GM12878 (cell line): ENCODE results near the gene HOTAIR. TPM values are rescaled to one million over a fixed set of nuclear protein-coding genes. Genes with fewer than 3 reads are reported as not detected.

Experiments used
- ATAC-seq: fragments of 200-7000 bp; cut with Tn5 transposase; 3 replicates; pipeline ENCODE4 v1.9.1; 2020; ENCODE audit warnings: mild to moderate bottlenecking, moderate library complexity
- BruUV-seq: library from RNA; stranded (reverse); fragments of 400-500 nt; replicated peaks from 2 replicates; lab custom pipeline; 2021; lab: Mats Ljungman, UMichigan
- CTCF ChIA-PET: fragments of 300-600 bp; sonication (Branson Sonifier 250); formaldehyde crosslinking; extraction: SDS; loops from one replicate; lab custom pipeline; 2021; ENCODE audit warnings: inconsistent platforms; lab: Yijun Ruan, JAX
- POLR2A ChIA-PET: fragments of 350-600 bp; formaldehyde crosslinking; extraction: SDS; loops from one replicate; lab custom pipeline; 2021; ENCODE audit warnings: inconsistent platforms; lab: Charles Lee
- RAD21 ChIA-PET: fragments of 300-600 bp; sonication (Branson Sonifier 250); formaldehyde crosslinking; loops from one replicate; lab custom pipeline; 2023; ENCODE audit warnings: antibody characterized with exemption; ENCODE audit not compliant: unreplicated experiment; lab: Charles Lee
- SMC1A ChIA-PET: fragments of 300-600 bp; sonication (Branson Sonifier 250); formaldehyde crosslinking; loops from one replicate; lab custom pipeline; 2023; ENCODE audit not compliant: unreplicated experiment, uncharacterized antibody; lab: Charles Lee
- DNase-seq: peaks from one replicate; pipeline ENCODE4 v3.0.0-alpha.2; 2011; ENCODE audit warnings: low read depth, low spot score
- FAIRE-seq: peaks from 3 replicates; lab custom pipeline; 2011; peaks lifted over from hg19 to GRCh38; lab: Jason Lieb, UNC
- H2AFZ ChIP-seq: 2 replicates; pipeline ENCODE4 v1.6.0; 2011; ENCODE audit warnings: low read depth, low read length, control low read depth; ENCODE audit not compliant: control insufficient read depth
- H3K27ac ChIP-seq: 2 replicates; pipeline ENCODE4 v1.5.1; 2011; ENCODE audit warnings: control low read depth; ENCODE audit not compliant: control insufficient read depth, insufficient read depth
- H3K27me3 ChIP-seq, 2 experiments: replicated peaks in 1 of 2; 2 replicates each; pipeline versions ENCODE4 v1.6.0 to v1.6.1; 2011; ENCODE audit warnings: low read length in 1 of 2; ENCODE audit not compliant: control insufficient read depth in 2 of 2, insufficient read depth in 2 of 2
- H3K36me3 ChIP-seq, 2 experiments: 2 replicates each; pipeline ENCODE4 v1.5.1; 2011; ENCODE audit warnings: low read length in 1 of 2; ENCODE audit not compliant: control insufficient read depth in 2 of 2, insufficient read depth in 2 of 2
- H3K4me1 ChIP-seq: 2 replicates; pipeline ENCODE4 v1.6.1; 2011; ENCODE audit warnings: mild to moderate bottlenecking, low read length, moderate library complexity, mixed read lengths; ENCODE audit not compliant: control insufficient read depth, insufficient read depth
- H3K4me2 ChIP-seq: 2 replicates; pipeline ENCODE4 v1.6.0; 2011; ENCODE audit warnings: control low read depth; ENCODE audit not compliant: control insufficient read depth, insufficient read depth
- H3K4me3 ChIP-seq: fragments of 200-600 bp; sonication (generic); 2 replicates; pipeline ENCODE4 v1.5.1; 2016
- H3K79me2 ChIP-seq: 2 replicates; pipeline ENCODE4 v1.6.0; 2011; ENCODE audit warnings: low read length; ENCODE audit not compliant: control insufficient read depth, insufficient read depth
- H3K9ac ChIP-seq: 2 replicates; pipeline ENCODE4 v1.8.0; 2011; ENCODE audit warnings: low read length, control low read depth, mixed read lengths; ENCODE audit not compliant: control insufficient read depth, insufficient read depth
- H3K9me3 ChIP-seq: replicated peaks from 3 replicates; pipeline ENCODE4 v1.5.1; 2011; ENCODE audit warnings: mild to moderate bottlenecking, low read length; ENCODE audit not compliant: control insufficient read depth, insufficient read depth
- H4K20me1 ChIP-seq: 2 replicates; pipeline ENCODE4 v1.6.0; 2011; ENCODE audit not compliant: control insufficient read depth, insufficient read depth
- BMI1 ChIP-seq: fragments of 450-650 bp; IDR thresholded peaks from 2 replicates; pipeline ENCODE4 v1.6.1; 2016; ENCODE audit warnings: mild to moderate bottlenecking, moderate library complexity, borderline replicate concordance
- CBFB ChIP-seq: IDR thresholded peaks from 2 replicates; pipeline ENCODE4 v1.6.1; 2016; ENCODE audit warnings: antibody characterized with exemption, low read depth
- FOS ChIP-seq: IDR thresholded peaks from 3 replicates; pipeline ENCODE4 v1.6.1; 2011; ENCODE audit warnings: borderline replicate concordance; ENCODE audit not compliant: insufficient read length; ENCODE audit errors: extremely low read depth
- IRF4 ChIP-seq: IDR thresholded peaks from 2 replicates; pipeline ENCODE4 v1.6.1; 2011; ENCODE audit warnings: low read depth, low read length
- MYC ChIP-seq: IDR thresholded peaks from 2 replicates; pipeline ENCODE4 v1.6.1; 2011; ENCODE audit warnings: mild to moderate bottlenecking, low read length, moderate library complexity, inconsistent platforms; ENCODE audit not compliant: insufficient read depth, insufficient replicate concordance, insufficient read length, severe bottlenecking
- NFIC ChIP-seq: IDR thresholded peaks from 2 replicates; pipeline ENCODE4 v1.6.1; 2012; ENCODE audit warnings: low read depth, mild to moderate bottlenecking, inconsistent platforms, low read length, moderate library complexity
- NFYB ChIP-seq: IDR thresholded peaks from 2 replicates; pipeline ENCODE4 v1.6.1; 2011; ENCODE audit warnings: low read depth, mild to moderate bottlenecking, low read length, improper control_type of control experiment, moderate library complexity; ENCODE audit not compliant: insufficient read depth
- NR2F1 ChIP-seq: fragments of 450-650 bp; conservative IDR thresholded peaks from 2 replicates; pipeline ENCODE4 v1.6.1; 2017; ENCODE audit warnings: mild to moderate bottlenecking
- PBX3 ChIP-seq: IDR thresholded peaks from 2 replicates; pipeline ENCODE4 v1.6.1; 2011; ENCODE audit warnings: mild to moderate bottlenecking, low read depth, low read length, moderate library complexity; ENCODE audit not compliant: insufficient replicate concordance
- SP1 ChIP-seq: IDR thresholded peaks from one replicate; pipeline ENCODE4 v1.6.1; 2011; ENCODE audit warnings: low read depth, low read length
- SPI1 ChIP-seq: IDR thresholded peaks from 2 replicates; pipeline ENCODE4 v1.6.1; 2011; ENCODE audit warnings: low read depth, mild to moderate bottlenecking, low read length, moderate library complexity, borderline replicate concordance; ENCODE audit not compliant: insufficient read depth
- SREBF1 ChIP-seq: IDR thresholded peaks from 2 replicates; pipeline ENCODE4 v1.6.1; 2012; ENCODE audit warnings: mild to moderate bottlenecking, low read length
- SRF ChIP-seq, 2 experiments: IDR thresholded peaks; 2 replicates each; pipeline ENCODE4 v1.6.1; 2011; ENCODE audit warnings: low read depth in 2 of 2, low read length in 2 of 2, mild to moderate bottlenecking in 1 of 2, moderate library complexity in 1 of 2
- YBX1 ChIP-seq: fragments of 450-650 bp; IDR thresholded peaks from 2 replicates; pipeline ENCODE4 v1.6.1; 2016; ENCODE audit warnings: antibody characterized with exemption
- ZNF274 ChIP-seq: IDR thresholded peaks from one replicate; pipeline ENCODE4 v1.8.0; 2011; ENCODE audit not compliant: insufficient read length, insufficient read depth
- ZZZ3 ChIP-seq: IDR thresholded peaks from 2 replicates; pipeline ENCODE4 v1.6.1; 2011; ENCODE audit warnings: low read depth; ENCODE audit not compliant: control insufficient read depth, insufficient read length
- WGBS: methylation state at CpG from one replicate; pipeline ENCODE4 v1.1.6; 2016; ENCODE audit warnings: low lambda C conversion rate; ENCODE audit not compliant: insufficient replicate concordance, insufficient coverage; ENCODE audit errors: missing lambda C conversion rate; 5-methylcytosine and 5-hydroxymethylcytosine counted together
- in situ Hi-C: fragments of 300-500 bp; cut with MboI; formaldehyde crosslinking; loops from 9 replicates; pipeline ENCODE4 v1.14.3; 2018; ENCODE audit warnings: mixed read lengths
- intact Hi-C: fragments of 100-400 bp; cut with micrococcal nuclease; formaldehyde crosslinking; loops from one replicate; pipeline ENCODE4 v1.14.2; 2022; ENCODE audit not compliant: unreplicated experiment
- polyA plus RNA-seq, 11 experiments: library from polyadenylated mRNA; depleted of rRNA in 4 of 11; unstranded in 6 of 11; stranded (reverse) in 5 of 11; fragments of >200 nt; fragmentation: Nextera tagmentation in 4 of 11; fragmentation: Illumina TruSeq in 1 of 11; extraction: Ambion mirVana in 4 of 11; extraction: Trizol in 1 of 11; gene quantifications; 1 replicate in 1 of 11; 2 replicates in 10 of 11; pipeline versions ENCODE4 v1.2.1 to v1.2.3, GENCODE V29; 2011 to 2016; ENCODE audit warnings: inconsistent platforms in 2 of 11, missing spikeins in 2 of 11, low read depth in 1 of 11
- total RNA-seq, 4 experiments: library from RNA; depleted of rRNA in 3 of 4; stranded (reverse); fragments of >200 nt in 3 of 4; fragmentation: Illumina TruSeq in 1 of 4; extraction: Trizol in 1 of 4; gene quantifications; 2 replicates each; pipeline versions ENCODE4 v1.2.1 to v1.2.3, GENCODE V29; 2013 to 2021
- TF ChIP-seq, protein P1 (sequence below): fragments of 450-650 bp; IDR thresholded peaks from 2 replicates; pipeline ENCODE4 v1.6.1; 2017; ENCODE audit warnings: mild to moderate bottlenecking, low read depth, inconsistent platforms; ENCODE audit not compliant: poor library complexity, severe bottlenecking

HOTAIR gene
- total and polyA plus RNA-seq, 10 of the 15 experiments (the other 5 are each of a cell fraction or from before 2014, with no cell fraction given), result not detected

DNA sequence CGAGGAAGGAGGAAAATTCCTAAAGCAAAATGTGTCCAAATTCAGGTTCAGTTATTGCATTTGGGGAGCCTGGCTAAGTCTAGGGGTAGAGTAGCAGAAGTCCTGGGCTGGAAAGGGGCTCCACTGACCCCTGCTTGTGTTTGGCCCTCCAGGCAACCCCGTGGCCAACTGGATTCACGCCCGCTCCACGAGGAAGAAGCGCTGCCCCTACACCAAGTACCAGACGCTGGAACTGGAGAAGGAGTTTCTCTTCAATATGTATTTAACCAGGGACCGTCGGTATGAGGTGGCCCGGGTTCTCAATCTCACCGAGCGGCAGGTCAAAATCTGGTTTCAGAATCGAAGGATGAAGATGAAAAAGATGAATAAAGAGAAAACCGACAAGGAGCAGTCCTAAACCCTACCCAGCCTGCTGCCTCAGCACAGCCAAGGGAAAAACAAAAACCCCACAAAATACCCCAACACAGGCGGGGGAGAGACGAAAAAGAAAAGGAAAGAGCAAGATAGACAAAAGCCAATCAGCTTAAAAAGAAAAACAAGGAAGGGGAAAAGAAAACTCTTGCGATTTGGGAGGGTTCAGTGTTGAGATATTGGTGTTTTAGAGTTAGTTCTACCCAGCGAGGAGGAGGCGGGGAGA, 27.6 kb upstream of the HOTAIR start (continued):
- TF ChIP-seq SREBF1, result no peak

DNA sequence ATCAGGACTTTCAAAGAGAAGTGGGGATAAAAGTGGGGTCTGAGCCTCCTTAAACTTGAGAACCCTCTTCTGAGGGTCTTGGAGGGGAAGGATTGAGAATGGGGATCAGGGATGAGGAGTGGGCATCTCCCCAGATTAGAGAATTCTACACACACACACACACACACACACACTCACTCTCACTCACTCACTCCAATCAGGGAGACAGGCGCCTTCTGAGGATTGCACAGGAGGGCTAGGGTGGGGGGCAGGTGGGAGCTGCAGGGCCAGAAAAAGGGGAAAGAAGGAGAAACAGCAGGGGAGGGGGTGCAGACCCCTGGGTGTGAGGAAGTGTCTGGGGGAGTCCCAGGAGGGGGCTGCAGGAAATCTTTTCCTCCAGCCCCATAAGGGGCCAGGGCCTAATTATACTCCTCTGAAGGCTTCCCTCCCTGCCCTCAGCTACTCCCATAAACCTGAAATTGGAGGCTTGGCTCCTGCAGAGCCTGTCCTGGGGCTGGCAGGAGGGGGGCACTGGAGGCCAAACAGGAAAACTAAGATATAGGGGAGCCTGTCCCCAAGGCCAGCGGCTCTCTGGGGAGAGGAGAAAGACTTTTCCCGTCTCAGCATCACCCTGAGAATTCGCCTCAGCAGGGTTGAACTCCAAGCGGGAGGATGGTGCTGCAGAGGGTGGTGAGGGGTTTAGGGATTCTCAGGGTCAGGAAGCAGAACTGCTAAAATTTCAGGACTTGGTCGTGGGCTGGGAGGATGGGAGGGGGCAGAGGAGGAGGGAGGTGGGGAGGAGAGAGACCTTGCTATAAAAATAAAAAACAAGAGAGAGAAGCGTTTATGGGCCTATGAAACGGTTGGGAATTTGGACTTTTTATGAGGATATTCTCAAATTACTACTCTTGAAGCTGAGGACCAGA, 26.8 kb upstream of the HOTAIR start:
- POLR2A ChIA-PET, result interaction anchor here (0.5 kb wide), 1 partner anchor 208 kb away, joined by 4 read pairs; no protein-coding TSS in a partner anchor
- TF ChIP-seq FOS, result no peak
- no peak for TF ChIP-seq YBX1
- TF ChIP-seq ZZZ3, result no peak
- no peak for TF ChIP-seq PBX3
- no peak for TF ChIP-seq SP1
- no peak for TF ChIP-seq NFYB
- no peak for TF ChIP-seq IRF4
- TF ChIP-seq ZNF274, result no peak
- no peak for TF ChIP-seq NR2F1
- no peak for TF ChIP-seq SRF (IDR thresholded peaks at IDR 0.05; ENCODE audit: low read depth in 2 of 2, low read length in 2 of 2)
- no peak for TF ChIP-seq BMI1
- no peak for TF ChIP-seq CBFB
- no peak for TF ChIP-seq SPI1
- TF ChIP-seq NFIC, result no peak
- no peak for TF ChIP-seq MYC
- TF ChIP-seq, protein P1, sequence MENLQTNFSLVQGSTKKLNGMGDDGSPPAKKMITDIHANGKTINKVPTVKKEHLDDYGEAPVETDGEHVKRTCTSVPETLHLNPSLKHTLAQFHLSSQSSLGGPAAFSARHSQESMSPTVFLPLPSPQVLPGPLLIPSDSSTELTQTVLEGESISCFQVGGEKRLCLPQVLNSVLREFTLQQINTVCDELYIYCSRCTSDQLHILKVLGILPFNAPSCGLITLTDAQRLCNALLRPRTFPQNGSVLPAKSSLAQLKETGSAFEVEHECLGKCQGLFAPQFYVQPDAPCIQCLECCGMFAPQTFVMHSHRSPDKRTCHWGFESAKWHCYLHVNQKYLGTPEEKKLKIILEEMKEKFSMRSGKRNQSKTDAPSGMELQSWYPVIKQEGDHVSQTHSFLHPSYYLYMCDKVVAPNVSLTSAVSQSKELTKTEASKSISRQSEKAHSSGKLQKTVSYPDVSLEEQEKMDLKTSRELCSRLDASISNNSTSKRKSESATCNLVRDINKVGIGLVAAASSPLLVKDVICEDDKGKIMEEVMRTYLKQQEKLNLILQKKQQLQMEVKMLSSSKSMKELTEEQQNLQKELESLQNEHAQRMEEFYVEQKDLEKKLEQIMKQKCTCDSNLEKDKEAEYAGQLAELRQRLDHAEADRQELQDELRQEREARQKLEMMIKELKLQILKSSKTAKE, result no peak

More for the DNA sequence above, 26.8 kb upstream of the HOTAIR start:
- DNase-seq, result no peak
- Histone ChIP-seq H3K27ac (no peak overlapping the region), H3K9me3 (no peaks in the 10 kb centered on the region), H3K36me3 (no peaks in the 10 kb centered on the region), H3K4me3 (no peak overlapping the region), H3K27me3 (peaks cover 23 to 41% of the 10 kb centered on the region in 2 experiments), H3K4me1 (peaks cover 6% of the 10 kb centered on the region), H4K20me1 (no peaks in the 10 kb centered on the region), H3K79me2 (no peaks in the 10 kb centered on the region), H2AFZ (no peak overlapping the region), H3K4me2 (no peak overlapping the region), H3K9ac (no peak overlapping the region)
- ChIA-PET CTCF (interaction anchor here (0.6 to 2.6 kb wide), 4 partner anchors 17 to 198 kb away, joined by 3 to 16 read pairs (median 7); partner anchors contain the start of genes HOXC10 and HOXC5), RAD21 (interaction anchor here (1.5 kb wide), 1 partner anchor 51 kb away, joined by 3 read pairs; no protein-coding TSS in a partner anchor), SMC1A (interaction anchor here (0.7 to 0.9 kb wide), 2 partner anchors 31 to 193 kb away, joined by 3 read pairs; partner anchors contain the start of gene HOXC5)
- BruUV-seq, result no TSS peak
- FAIRE-seq, result no peak
- intact Hi-C loops (loop anchor here (10.0 kb wide), 1 partner anchor 373 kb away; no protein-coding TSS in a partner anchor), in situ Hi-C loops (no loop called here)
- WGBS, result 8% methylated on average over 8 of the region's 8 CpGs
- ATAC-seq, result no peak
